NB4 (cell line): ENCODE data around the gene RDM1.

ENCODE experiments used
- MYC ChIP-seq: IDR thresholded peaks from 2 replicates; pipeline ENCODE4 v1.6.1; 2011; ENCODE audit warnings: low read depth, low read length
- POLR2A ChIP-seq: IDR thresholded peaks from 2 replicates; pipeline ENCODE4 v1.6.1; 2011; ENCODE audit warnings: mild to moderate bottlenecking; ENCODE audit not compliant: insufficient read length; ENCODE audit errors: extremely low read depth
- TF ChIP-seq, protein P1 (sequence below): IDR thresholded peaks from one replicate; pipeline ENCODE4 v1.5.1; 2012; ENCODE audit warnings: low read depth, low read length

DNA sequence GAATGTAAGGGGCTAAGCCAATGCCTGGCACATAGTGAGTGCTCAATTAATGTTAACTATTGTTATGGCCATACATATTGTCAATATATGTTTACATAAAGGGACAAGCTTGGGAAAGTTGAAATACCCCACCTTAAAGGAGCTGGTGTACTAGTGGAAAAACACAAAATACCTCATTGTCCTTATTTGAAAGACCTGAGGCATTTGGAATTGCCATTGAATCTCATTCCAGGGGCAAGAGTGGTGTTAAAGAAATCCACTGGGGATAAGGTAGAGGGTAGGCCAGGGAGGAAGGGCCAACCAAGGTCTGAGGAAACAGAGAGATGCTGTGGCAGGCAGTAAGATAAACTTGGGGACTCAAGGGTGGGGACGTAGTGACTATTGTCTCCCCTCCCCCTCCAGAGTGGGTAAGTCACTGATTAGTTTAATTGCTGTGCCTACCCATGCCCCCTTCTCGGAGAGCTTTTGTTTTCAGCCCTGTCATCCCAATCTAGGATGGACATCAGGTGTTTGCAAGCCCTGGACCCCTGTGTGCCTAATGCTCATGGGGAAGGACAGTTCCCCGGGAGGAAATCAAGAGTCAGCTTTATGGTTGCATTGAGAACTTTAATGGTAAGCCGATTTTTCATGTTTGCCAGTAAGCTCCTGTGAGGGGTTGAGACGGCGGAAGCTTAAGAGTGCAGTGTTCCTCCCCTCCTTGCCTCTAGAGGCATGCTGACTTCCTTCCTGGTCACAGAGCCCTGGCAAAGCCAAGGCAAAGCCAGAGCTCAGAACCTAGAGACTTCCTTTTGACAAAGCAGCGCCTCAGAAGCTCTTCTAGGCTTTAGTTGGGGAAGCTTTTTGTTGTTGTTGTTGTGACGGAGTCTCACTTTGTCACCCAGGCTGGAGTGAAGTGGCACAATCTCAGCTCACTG lies 59.4 kb downstream of the RDM1 start:
- TF ChIP-seq POLR2A, result no peak
- TF ChIP-seq, protein P1, sequence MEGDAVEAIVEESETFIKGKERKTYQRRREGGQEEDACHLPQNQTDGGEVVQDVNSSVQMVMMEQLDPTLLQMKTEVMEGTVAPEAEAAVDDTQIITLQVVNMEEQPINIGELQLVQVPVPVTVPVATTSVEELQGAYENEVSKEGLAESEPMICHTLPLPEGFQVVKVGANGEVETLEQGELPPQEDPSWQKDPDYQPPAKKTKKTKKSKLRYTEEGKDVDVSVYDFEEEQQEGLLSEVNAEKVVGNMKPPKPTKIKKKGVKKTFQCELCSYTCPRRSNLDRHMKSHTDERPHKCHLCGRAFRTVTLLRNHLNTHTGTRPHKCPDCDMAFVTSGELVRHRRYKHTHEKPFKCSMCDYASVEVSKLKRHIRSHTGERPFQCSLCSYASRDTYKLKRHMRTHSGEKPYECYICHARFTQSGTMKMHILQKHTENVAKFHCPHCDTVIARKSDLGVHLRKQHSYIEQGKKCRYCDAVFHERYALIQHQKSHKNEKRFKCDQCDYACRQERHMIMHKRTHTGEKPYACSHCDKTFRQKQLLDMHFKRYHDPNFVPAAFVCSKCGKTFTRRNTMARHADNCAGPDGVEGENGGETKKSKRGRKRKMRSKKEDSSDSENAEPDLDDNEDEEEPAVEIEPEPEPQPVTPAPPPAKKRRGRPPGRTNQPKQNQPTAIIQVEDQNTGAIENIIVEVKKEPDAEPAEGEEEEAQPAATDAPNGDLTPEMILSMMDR, result peak; percentile 14
- TF ChIP-seq MYC, result no peak
